Cardiac muscle cell (in vitro differentiated cells and primary cell): ENCODE measurements around the gene GAS7. TPM values are rescaled to one million over a fixed set of nuclear protein-coding genes. Genes with fewer than 3 reads are reported as not detected.

Source experiments
- DNase-seq, 2 donors: peaks; one replicate each; pipeline versions ENCODE4 v3.0.0 to v3.0.0-alpha.2; 2010 to 2017; ENCODE audit warnings: low read depth in 1 of 2, low spot score in 1 of 2
- H3K27ac ChIP-seq: fragments of 200-600 bp; sonication (generic); 2 replicates; pipeline ENCODE4 v1.5.1; 2016
- H3K27me3 ChIP-seq: fragments of 200-600 bp; sonication (generic); 2 replicates; pipeline ENCODE4 v1.6.0; 2016; ENCODE audit warnings: control low read depth
- H3K36me3 ChIP-seq: fragments of 200-600 bp; sonication (generic); 2 replicates; pipeline ENCODE4 v1.5.1; 2016; ENCODE audit warnings: control low read depth
- H3K4me1 ChIP-seq: fragments of 200-600 bp; sonication (generic); 2 replicates; pipeline ENCODE4 v1.8.1; 2017; ENCODE audit warnings: low read depth, mild to moderate bottlenecking, mixed run types
- H3K4me3 ChIP-seq: fragments of 200-600 bp; sonication (generic); 2 replicates; pipeline ENCODE4 v1.5.1; 2016; ENCODE audit warnings: mild to moderate bottlenecking
- H3K9me3 ChIP-seq: fragments of 200-600 bp; sonication (generic); 2 replicates; pipeline ENCODE4 v1.5.1; 2017; ENCODE audit warnings: low read depth, mild to moderate bottlenecking, control low read depth
- polyA plus RNA-seq: library from polyadenylated mRNA; unstranded; fragments of >200 nt; fragmentation: Nextera tagmentation; extraction: Ambion mirVana; gene quantifications from 2 replicates; pipeline ENCODE4 v1.2.1, GENCODE V29; 2016
- total RNA-seq: library from RNA; depleted of rRNA; stranded (reverse); fragments of >200 nt; gene quantifications from 2 replicates; pipeline ENCODE4 v1.2.3, GENCODE V29; 2016
- TF ChIP-seq, protein P1 (sequence below): IDR thresholded peaks from 2 replicates; pipeline ENCODE4 v1.5.1; 2012; ENCODE audit warnings: low read depth, mild to moderate bottlenecking, low read length

GAS7 gene
- total and polyA plus RNA-seq, 2 experiments from 2014 or later, result 6.1 to 13.5 TPM

DNA sequence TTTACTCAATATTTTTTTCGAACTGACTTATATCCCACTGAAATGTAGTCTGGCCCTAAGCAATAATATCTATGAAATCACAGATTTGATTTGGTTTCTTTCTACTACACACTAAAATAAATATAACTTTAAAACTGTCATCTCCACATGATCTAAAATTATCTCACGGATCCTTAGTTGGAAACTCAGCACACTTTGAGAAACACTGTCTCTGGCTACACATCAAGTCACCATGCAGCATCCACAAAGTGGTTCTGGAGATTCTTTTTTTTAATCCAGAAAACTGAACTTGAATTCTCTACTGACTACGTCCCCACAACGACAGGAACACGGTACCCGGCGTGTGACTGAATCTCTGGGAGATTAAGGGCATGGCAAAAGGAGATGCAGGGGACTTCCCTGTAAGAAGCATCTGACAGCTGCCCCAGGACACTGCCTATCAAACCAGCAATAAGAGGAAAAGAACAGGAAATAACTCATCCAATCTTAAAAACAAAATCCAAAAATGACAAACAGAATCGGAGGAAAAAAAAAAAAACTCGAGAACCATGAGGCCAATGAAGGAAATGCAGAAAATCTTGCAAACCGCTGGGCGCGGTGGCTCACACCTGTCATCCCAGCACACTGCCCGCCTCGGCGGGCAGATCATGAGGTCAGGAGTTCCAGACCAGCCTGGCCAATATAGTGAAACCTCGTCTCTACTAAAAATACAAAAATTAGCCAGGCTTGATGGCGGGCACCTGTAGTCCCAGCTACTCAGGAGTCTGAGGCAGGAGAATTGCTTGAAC is 152.3 kb downstream of the GAS7 start:
- Histone ChIP-seq H3K27me3 (no peaks in the 10 kb centered on the region), H3K9me3 (no peaks in the 10 kb centered on the region), H3K4me3 (no peak overlapping the region), H3K27ac (no peak overlapping the region), H3K36me3 (no peaks in the 10 kb centered on the region), H3K4me1 (no peaks in the 10 kb centered on the region)
- TF ChIP-seq, protein P1, sequence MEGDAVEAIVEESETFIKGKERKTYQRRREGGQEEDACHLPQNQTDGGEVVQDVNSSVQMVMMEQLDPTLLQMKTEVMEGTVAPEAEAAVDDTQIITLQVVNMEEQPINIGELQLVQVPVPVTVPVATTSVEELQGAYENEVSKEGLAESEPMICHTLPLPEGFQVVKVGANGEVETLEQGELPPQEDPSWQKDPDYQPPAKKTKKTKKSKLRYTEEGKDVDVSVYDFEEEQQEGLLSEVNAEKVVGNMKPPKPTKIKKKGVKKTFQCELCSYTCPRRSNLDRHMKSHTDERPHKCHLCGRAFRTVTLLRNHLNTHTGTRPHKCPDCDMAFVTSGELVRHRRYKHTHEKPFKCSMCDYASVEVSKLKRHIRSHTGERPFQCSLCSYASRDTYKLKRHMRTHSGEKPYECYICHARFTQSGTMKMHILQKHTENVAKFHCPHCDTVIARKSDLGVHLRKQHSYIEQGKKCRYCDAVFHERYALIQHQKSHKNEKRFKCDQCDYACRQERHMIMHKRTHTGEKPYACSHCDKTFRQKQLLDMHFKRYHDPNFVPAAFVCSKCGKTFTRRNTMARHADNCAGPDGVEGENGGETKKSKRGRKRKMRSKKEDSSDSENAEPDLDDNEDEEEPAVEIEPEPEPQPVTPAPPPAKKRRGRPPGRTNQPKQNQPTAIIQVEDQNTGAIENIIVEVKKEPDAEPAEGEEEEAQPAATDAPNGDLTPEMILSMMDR, result no peak
- DNase-seq, result no peak

DNA sequence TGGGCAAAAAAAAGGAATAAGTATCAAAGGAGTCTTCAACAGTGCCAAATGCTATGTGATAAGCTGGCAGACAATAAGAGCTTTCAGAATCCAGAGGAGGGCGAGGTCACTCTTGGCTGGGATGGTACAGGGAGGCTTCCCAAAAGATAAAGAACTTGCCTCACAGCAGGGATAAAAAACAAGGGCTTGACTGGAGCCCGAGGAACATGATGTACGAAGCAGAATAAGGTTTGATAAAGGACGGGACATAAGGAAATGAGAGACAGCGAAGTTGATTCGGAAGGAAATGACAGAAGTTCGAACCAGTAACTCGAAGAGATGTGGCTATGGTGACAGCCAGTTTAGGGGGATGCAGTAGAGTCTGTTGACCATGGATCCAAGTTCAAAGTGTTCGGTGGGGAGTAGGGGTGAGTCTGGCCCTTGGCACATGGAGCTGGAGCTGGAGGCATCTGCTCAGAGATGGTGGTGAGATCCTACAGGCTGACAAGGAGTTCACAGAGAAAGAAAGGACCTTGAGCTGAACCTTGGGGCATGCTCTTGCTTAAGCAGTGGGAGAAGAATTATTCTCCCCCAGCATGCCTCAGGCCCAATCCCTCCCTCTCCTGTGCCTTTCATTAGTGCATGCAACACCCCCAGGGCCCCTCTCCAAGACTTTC is 155.7 kb downstream of the GAS7 start:
- H3K36me3 ChIP-seq, result no peaks in the 10 kb centered on the region
- H3K4me1 ChIP-seq, result no peaks in the 10 kb centered on the region
- no peak overlapping the region for H3K27ac ChIP-seq
- no peaks in the 10 kb centered on the region for H3K27me3 ChIP-seq
- H3K4me3 ChIP-seq, result no peak overlapping the region
- TF ChIP-seq, protein P1, result no peak
- DNase-seq, result peak in 1 of 2 donors; percentile 70
- H3K9me3 ChIP-seq, result no peaks in the 10 kb centered on the region

DNA sequence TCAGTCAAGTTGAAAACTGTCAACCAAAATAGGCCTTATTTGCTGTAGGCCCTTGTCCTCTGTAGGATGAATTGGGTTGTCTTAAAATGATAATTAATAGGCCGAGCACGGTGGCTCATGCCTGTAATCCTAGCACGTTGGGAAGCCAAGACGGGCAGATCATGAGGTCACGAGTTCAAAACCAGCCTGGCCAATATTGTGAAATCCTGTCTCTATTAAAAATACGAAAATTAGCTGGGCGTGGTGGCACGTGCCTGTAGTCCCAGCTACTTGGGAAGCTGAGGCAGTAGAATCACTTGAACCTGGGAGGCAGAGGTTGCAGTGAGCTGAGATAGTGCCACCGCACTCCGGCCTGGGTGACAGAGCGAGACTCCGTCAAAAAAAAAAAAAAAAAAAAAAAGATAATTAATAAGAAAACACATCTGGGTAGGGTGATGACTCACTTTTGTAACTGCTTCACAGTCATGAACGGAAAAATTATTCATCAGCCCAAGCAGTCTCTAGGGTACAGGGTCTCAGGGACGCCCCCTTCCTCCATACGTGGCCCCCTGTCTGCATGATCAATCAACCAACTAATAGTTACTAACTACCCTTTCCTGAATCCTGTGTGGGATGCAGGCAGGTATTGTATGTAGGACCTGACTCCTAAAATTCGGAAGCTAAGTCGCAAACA is 156.4 kb downstream of the GAS7 start:
- Histone ChIP-seq H3K9me3 (no peaks in the 10 kb centered on the region), H3K4me3 (no peak overlapping the region), H3K27ac (no peak overlapping the region), H3K36me3 (no peaks in the 10 kb centered on the region), H3K4me1 (no peaks in the 10 kb centered on the region), H3K27me3 (no peaks in the 10 kb centered on the region)
- TF ChIP-seq, protein P1, result no peak
- DNase-seq, result peak in 1 of 2 donors; percentile 55

DNA sequence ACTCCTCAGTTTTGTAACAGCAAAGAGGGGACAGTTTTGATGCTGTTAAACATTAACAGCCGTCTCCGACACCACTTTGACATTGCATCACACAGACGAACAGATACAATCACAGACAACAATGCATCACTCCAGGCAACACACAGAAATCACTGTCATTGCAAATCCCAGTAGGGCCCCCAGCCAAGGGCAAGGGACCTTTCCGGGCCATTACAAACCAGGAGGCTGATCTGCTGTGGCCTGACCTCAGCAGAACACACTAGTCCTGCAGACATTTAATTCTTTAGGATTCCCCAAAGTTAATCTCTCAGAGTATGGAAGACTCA is 157.2 kb downstream of the GAS7 start:
- H3K9me3 ChIP-seq, result no peaks in the 10 kb centered on the region
- H3K4me3 ChIP-seq, result no peak overlapping the region
- no peaks in the 10 kb centered on the region for H3K36me3 ChIP-seq
- H3K4me1 ChIP-seq, result no peaks in the 10 kb centered on the region
- TF ChIP-seq, protein P1, result no peak
- no peaks in the 10 kb centered on the region for H3K27me3 ChIP-seq
- no peak overlapping the region for H3K27ac ChIP-seq
- no peak for DNase-seq

DNA sequence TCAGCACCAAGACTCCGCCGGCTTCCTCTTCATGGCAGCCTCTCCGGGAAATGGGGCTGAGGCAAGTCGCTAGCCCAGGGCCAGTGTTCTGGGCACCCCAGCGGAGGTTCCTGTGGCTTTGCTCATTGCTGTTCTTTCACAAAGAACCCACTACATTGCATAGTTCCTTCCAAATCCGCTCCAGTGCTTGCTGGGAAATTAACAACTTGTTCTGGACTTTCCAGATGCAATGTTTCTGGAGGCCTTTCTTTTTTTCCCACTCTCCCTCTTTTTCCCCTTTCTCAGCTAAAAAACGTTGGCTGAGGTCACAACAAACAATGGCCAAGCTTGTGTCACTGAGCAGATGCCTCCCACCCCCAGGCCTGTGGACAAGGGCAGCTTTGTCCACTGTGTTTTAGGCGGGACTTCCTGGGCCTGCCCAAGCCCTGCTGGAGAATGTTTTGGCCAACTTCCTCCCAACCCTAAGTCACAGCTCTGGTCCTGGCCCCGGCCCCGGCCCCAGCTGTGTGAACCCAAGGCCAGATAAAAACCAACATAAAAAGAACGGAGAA is 161.8 kb downstream of the GAS7 start:
- Histone ChIP-seq H3K27ac (no peak overlapping the region), H3K27me3 (no peaks in the 10 kb centered on the region), H3K9me3 (no peaks in the 10 kb centered on the region), H3K36me3 (no peaks in the 10 kb centered on the region), H3K4me1 (no peaks in the 10 kb centered on the region), H3K4me3 (no peak overlapping the region)
- peak in 1 of 2 donors; percentile 72 for DNase-seq
- TF ChIP-seq, protein P1, result no peak
